Neural cell (in vitro differentiated cells): ENCODE measurements around the gene IGF2BP2. TPM values are rescaled to one million over a fixed set of nuclear protein-coding genes. Genes with fewer than 3 reads are reported as not detected.
A peak's percentile ranks its signal among the peaks of the same experiment; 100 is the strongest.

Source experiments
- H2AFZ ChIP-seq: fragments of 200-600, 300-800 bp; sonication (generic), shearing (Covaris generic); 2 replicates; pipeline ENCODE4 v1.6.0; 2014; ENCODE audit warnings: low read depth, mild to moderate bottlenecking, antibody characterized with exemption, low read length, moderate library complexity
- H3F3A ChIP-seq: fragments of 200-600 bp; shearing (Covaris generic); 2 replicates; pipeline ENCODE4 v1.6.1; 2016; ENCODE audit warnings: mild to moderate bottlenecking, moderate library complexity, mixed read lengths, antibody characterized with exemption, low read length; ENCODE audit not compliant: insufficient read depth, poor library complexity, severe bottlenecking
- H3K27ac ChIP-seq: fragments of 200-600, 300-800 bp; sonication (generic), shearing (Covaris generic); 2 replicates; pipeline ENCODE4 v1.5.1; 2014; ENCODE audit warnings: mild to moderate bottlenecking, low read length, moderate library complexity
- H3K27me3 ChIP-seq: fragments of 300-800, 200-600 bp; sonication (generic), shearing (Covaris generic); 2 replicates; pipeline ENCODE4 v1.6.0; 2014; ENCODE audit warnings: mild to moderate bottlenecking, low read depth, low read length, moderate library complexity; ENCODE audit not compliant: insufficient read depth
- H3K36me3 ChIP-seq: fragments of 300-800, 200-600 bp; sonication (generic), shearing (Covaris generic); 2 replicates; pipeline ENCODE4 v1.5.1; 2014; ENCODE audit warnings: mild to moderate bottlenecking, antibody characterized with exemption, low read length, moderate library complexity; ENCODE audit not compliant: insufficient read depth
- H3K4me2 ChIP-seq: fragments of 300-800, 200-600 bp; sonication (generic), shearing (Covaris generic); 2 replicates; pipeline ENCODE4 v1.6.0; 2014; ENCODE audit warnings: mild to moderate bottlenecking, low read length
- H3K4me3 ChIP-seq: fragments of 300-800, 200-600 bp; sonication (generic), shearing (Covaris generic); 2 replicates; pipeline ENCODE4 v1.5.1; 2014; ENCODE audit warnings: mild to moderate bottlenecking, low read length, moderate library complexity
- H3K79me2 ChIP-seq: fragments of 200-600 bp; shearing (Covaris generic); replicated peaks from 2 replicates; pipeline ENCODE4 v1.6.0; 2014; ENCODE audit warnings: mild to moderate bottlenecking, low read length, moderate library complexity; ENCODE audit not compliant: insufficient read depth
- H3K9ac ChIP-seq: fragments of 300-800, 200-600 bp; sonication (generic), shearing (Covaris generic); 2 replicates; pipeline ENCODE4 v1.6.1; 2016; ENCODE audit warnings: mild to moderate bottlenecking, low read length, mixed read lengths
- H3K9me2 ChIP-seq: fragments of 200-600 bp; shearing (Covaris generic); 2 replicates; pipeline ENCODE4 v1.6.1; 2016; ENCODE audit warnings: mild to moderate bottlenecking, low read length, mixed read lengths; ENCODE audit not compliant: insufficient read depth
- H3K9me3 ChIP-seq: fragments of 200-600, 300-800 bp; sonication (generic), shearing (Covaris generic); 2 replicates; pipeline ENCODE4 v1.6.1; 2016; ENCODE audit warnings: mild to moderate bottlenecking, mixed run types, low read length, moderate library complexity, mixed read lengths
- H4K20me1 ChIP-seq: fragments of 200-600 bp; shearing (Covaris generic); 2 replicates; pipeline ENCODE4 v1.6.1; 2016; ENCODE audit warnings: mild to moderate bottlenecking, mixed run types; ENCODE audit not compliant: insufficient read depth
- EP300 ChIP-seq: fragments of 450-650 bp; conservative IDR thresholded peaks from 2 replicates; pipeline ENCODE4 v1.6.1; 2014; ENCODE audit warnings: antibody characterized with exemption, mild to moderate bottlenecking, moderate library complexity; ENCODE audit not compliant: poor library complexity, severe bottlenecking
- EZH2 ChIP-seq: fragments of 200-600, 300-800 bp; shearing (Covaris generic), sonication (generic); IDR thresholded peaks from 2 replicates; pipeline ENCODE4 v1.6.1; 2014; ENCODE audit warnings: antibody characterized with exemption, low read length, borderline replicate concordance, mild to moderate bottlenecking; ENCODE audit not compliant: insufficient read depth, poor library complexity, severe bottlenecking
- MXI1 ChIP-seq: fragments of 450-650 bp; conservative IDR thresholded peaks from 2 replicates; pipeline ENCODE4 v1.6.1; 2014; ENCODE audit warnings: antibody characterized with exemption, mild to moderate bottlenecking; ENCODE audit not compliant: poor library complexity, severe bottlenecking
- POLR2AphosphoS5 ChIP-seq: IDR thresholded peaks from 2 replicates; pipeline ENCODE4 v1.6.1; 2012
- RAD21 ChIP-seq: fragments of 450-650 bp; conservative IDR thresholded peaks from 2 replicates; pipeline ENCODE4 v1.6.1; 2014; ENCODE audit warnings: antibody characterized with exemption, mild to moderate bottlenecking, moderate library complexity
- SMC3 ChIP-seq: fragments of 450-650 bp; conservative IDR thresholded peaks from 2 replicates; pipeline ENCODE4 v1.6.1; 2014; ENCODE audit warnings: antibody characterized with exemption, mild to moderate bottlenecking, moderate library complexity; ENCODE audit not compliant: poor library complexity
- TAF1 ChIP-seq: IDR thresholded peaks from 2 replicates; pipeline ENCODE4 v1.6.1; 2012; ENCODE audit warnings: low read depth
- polyA plus RNA-seq: library from polyadenylated mRNA; depleted of rRNA; stranded (reverse); fragments of >200 nt; gene quantifications from 2 replicates; pipeline ENCODE4 v1.2.3, GENCODE V29; 2014
- TF ChIP-seq, protein P1 (sequence below): IDR thresholded peaks from 2 replicates; pipeline ENCODE4 v1.6.1; 2012; ENCODE audit warnings: borderline replicate concordance
- TF ChIP-seq, protein P2 (sequence below): fragments of 450-650 bp; IDR thresholded peaks from 2 replicates; pipeline ENCODE4 v1.5.1; 2014; ENCODE audit warnings: antibody characterized with exemption, mild to moderate bottlenecking, moderate library complexity; ENCODE audit not compliant: poor library complexity, severe bottlenecking

Gene IGF2BP2
- polyA plus RNA-seq, 1 donor from 2014 or later = 46.6 TPM

- Histone ChIP-seq H3K9me3 (no peaks in the 10 kb centered on the region), H4K20me1 (peaks cover 34% of the 10 kb centered on the region), H3F3A (peaks cover 3% of the 10 kb centered on the region), H3K27me3 (no peaks in the 10 kb centered on the region), H2AFZ (no peak overlapping the region), H3K36me3 (no peaks in the 10 kb centered on the region), H3K27ac (no peak overlapping the region), H3K4me3 (peak overlapping the region; percentile 87), H3K4me2 (peak overlapping the region; percentile 94), H3K79me2 (peaks cover 85% of the 10 kb centered on the region), H3K9ac (peak overlapping the region; percentile 14), H3K9me2 (no peaks in the 10 kb centered on the region)
- TF ChIP-seq SMC3 = no peak
- TF ChIP-seq EZH2 = no peak
- TF ChIP-seq POLR2AphosphoS5 = no peak
- TF ChIP-seq, protein P1, sequence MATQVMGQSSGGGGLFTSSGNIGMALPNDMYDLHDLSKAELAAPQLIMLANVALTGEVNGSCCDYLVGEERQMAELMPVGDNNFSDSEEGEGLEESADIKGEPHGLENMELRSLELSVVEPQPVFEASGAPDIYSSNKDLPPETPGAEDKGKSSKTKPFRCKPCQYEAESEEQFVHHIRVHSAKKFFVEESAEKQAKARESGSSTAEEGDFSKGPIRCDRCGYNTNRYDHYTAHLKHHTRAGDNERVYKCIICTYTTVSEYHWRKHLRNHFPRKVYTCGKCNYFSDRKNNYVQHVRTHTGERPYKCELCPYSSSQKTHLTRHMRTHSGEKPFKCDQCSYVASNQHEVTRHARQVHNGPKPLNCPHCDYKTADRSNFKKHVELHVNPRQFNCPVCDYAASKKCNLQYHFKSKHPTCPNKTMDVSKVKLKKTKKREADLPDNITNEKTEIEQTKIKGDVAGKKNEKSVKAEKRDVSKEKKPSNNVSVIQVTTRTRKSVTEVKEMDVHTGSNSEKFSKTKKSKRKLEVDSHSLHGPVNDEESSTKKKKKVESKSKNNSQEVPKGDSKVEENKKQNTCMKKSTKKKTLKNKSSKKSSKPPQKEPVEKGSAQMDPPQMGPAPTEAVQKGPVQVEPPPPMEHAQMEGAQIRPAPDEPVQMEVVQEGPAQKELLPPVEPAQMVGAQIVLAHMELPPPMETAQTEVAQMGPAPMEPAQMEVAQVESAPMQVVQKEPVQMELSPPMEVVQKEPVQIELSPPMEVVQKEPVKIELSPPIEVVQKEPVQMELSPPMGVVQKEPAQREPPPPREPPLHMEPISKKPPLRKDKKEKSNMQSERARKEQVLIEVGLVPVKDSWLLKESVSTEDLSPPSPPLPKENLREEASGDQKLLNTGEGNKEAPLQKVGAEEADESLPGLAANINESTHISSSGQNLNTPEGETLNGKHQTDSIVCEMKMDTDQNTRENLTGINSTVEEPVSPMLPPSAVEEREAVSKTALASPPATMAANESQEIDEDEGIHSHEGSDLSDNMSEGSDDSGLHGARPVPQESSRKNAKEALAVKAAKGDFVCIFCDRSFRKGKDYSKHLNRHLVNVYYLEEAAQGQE = no peak
- TF ChIP-seq MXI1 = no peak
- TF ChIP-seq, protein P2, sequence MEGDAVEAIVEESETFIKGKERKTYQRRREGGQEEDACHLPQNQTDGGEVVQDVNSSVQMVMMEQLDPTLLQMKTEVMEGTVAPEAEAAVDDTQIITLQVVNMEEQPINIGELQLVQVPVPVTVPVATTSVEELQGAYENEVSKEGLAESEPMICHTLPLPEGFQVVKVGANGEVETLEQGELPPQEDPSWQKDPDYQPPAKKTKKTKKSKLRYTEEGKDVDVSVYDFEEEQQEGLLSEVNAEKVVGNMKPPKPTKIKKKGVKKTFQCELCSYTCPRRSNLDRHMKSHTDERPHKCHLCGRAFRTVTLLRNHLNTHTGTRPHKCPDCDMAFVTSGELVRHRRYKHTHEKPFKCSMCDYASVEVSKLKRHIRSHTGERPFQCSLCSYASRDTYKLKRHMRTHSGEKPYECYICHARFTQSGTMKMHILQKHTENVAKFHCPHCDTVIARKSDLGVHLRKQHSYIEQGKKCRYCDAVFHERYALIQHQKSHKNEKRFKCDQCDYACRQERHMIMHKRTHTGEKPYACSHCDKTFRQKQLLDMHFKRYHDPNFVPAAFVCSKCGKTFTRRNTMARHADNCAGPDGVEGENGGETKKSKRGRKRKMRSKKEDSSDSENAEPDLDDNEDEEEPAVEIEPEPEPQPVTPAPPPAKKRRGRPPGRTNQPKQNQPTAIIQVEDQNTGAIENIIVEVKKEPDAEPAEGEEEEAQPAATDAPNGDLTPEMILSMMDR = no peak
- TF ChIP-seq RAD21 = no peak
- TF ChIP-seq EP300 = no peak
- TF ChIP-seq TAF1 = no peak
Measured at GRCh38 chr3:185820973-185821758, 3.7 kb downstream of the IGF2BP2 start.

- Histone ChIP-seq H3K9me3 (no peaks in the 10 kb centered on the region), H3K27me3 (no peaks in the 10 kb centered on the region), H3K79me2 (peaks cover 100% of the 10 kb centered on the region), H3K9ac (no peak overlapping the region), H4K20me1 (peaks cover 42% of the 10 kb centered on the region), H3F3A (peaks cover 3% of the 10 kb centered on the region), H3K4me2 (no peak overlapping the region), H3K36me3 (no peaks in the 10 kb centered on the region), H3K9me2 (no peaks in the 10 kb centered on the region), H3K4me3 (no peak overlapping the region), H2AFZ (no peak overlapping the region), H3K27ac (no peak overlapping the region)
- no peak for TF ChIP-seq EP300
Measured at GRCh38 chr3:185818267-185818875, 6.5 kb downstream of the IGF2BP2 start.
